Natural killer cell (primary cell): ENCODE measurements around the gene MORC2. TPM values are rescaled to one million over a fixed set of nuclear protein-coding genes. Genes with fewer than 3 reads are reported as not detected.

Experiments used
- ATAC-seq, 3 donors: fragments of 150-1000 bp in 2 of 3; fragments of 200-7000 bp in 1 of 3; cut with Tn5 transposase; 1 replicate in 1 of 3; 2 replicates in 2 of 3; pipeline ENCODE4 v1.10.0; 2021; ENCODE audit warnings: mild to moderate bottlenecking in 2 of 3, moderate library complexity in 2 of 3
- DNase-seq, 2 donors: peaks; one replicate each; pipeline versions ENCODE4 v3.0.0 to v3.0.0-alpha.2; 2013 to 2021; ENCODE audit warnings: mixed read lengths in 1 of 2
- H3K27ac ChIP-seq: one replicate; pipeline ENCODE4 v1.5.1; 2013; ENCODE audit warnings: mild to moderate bottlenecking, low read length
- H3K27me3 ChIP-seq: one replicate; pipeline ENCODE4 v1.6.1; 2013; ENCODE audit warnings: low read length; ENCODE audit not compliant: control insufficient read depth, insufficient read depth
- H3K36me3 ChIP-seq: one replicate; pipeline ENCODE4 v1.6.1; 2013; ENCODE audit warnings: low read length; ENCODE audit not compliant: control insufficient read depth, insufficient read depth
- H3K4me1 ChIP-seq: one replicate; pipeline ENCODE4 v1.6.1; 2013; ENCODE audit warnings: low read length; ENCODE audit not compliant: control insufficient read depth, insufficient read depth
- H3K4me3 ChIP-seq: one replicate; pipeline ENCODE4 v1.5.1; 2013; ENCODE audit warnings: low read length
- H3K9me3 ChIP-seq: one replicate; pipeline ENCODE4 v1.6.1; 2013; ENCODE audit warnings: low read length; ENCODE audit not compliant: control insufficient read depth, insufficient read depth
- H3K27ac Mint-ChIP-seq, 2 donors: one replicate each; pipeline ENCODE4 v1.8.0; 2022; ENCODE audit warnings: mild to moderate bottlenecking in 2 of 2, mixed read lengths in 2 of 2, moderate library complexity in 1 of 2
- H3K27me3 Mint-ChIP-seq, 2 donors: one replicate each; pipeline ENCODE4 v1.8.0; 2022; ENCODE audit warnings: low read depth in 2 of 2, mixed read lengths in 2 of 2
- H3K36me3 Mint-ChIP-seq: one replicate; pipeline ENCODE4 v1.8.0; 2022; ENCODE audit warnings: mixed read lengths
- H3K4me1 Mint-ChIP-seq, 2 donors: one replicate each; pipeline ENCODE4 v1.8.0; 2022; ENCODE audit warnings: mixed read lengths in 2 of 2
- H3K4me3 Mint-ChIP-seq: one replicate; pipeline ENCODE4 v1.8.0; 2022; ENCODE audit warnings: mild to moderate bottlenecking, moderate library complexity, mixed read lengths
- H3K9me3 Mint-ChIP-seq, 2 donors: one replicate each; pipeline ENCODE4 v1.8.0; 2022; ENCODE audit warnings: mixed read lengths in 2 of 2
- CTCF ChIP-seq: fragments of 200-600 bp; IDR thresholded peaks from one replicate; pipeline ENCODE4 v1.8.0; 2022; ENCODE audit warnings: antibody characterized with exemption
- WGBS: methylation state at CpG from one replicate; pipeline ENCODE4 v1.1.7; 2013; ENCODE audit warnings: missing lambda C conversion rate; ENCODE audit not compliant: insufficient coverage; 5-methylcytosine and 5-hydroxymethylcytosine counted together
- intact Hi-C: fragments of 100-400 bp; cut with micrococcal nuclease; formaldehyde crosslinking; loops from one replicate; pipeline ENCODE4 v1.14.2; 2022
- total RNA-seq, 4 donors: library from RNA; stranded (reverse); fragments of 120-200 nt in 1 of 4; gene quantifications; one replicate each; pipeline versions ENCODE4 v1.2.3 to v1.2.4, GENCODE V29; 2013 to 2022

The MORC2 gene
- total RNA-seq, 3 donors from 2014 or later (not counting 1 experiment from before 2014, with no cell fraction given): 15.3 to 19.7 (median 16.4) TPM

GRCh38 chr22:30876221-30876751 lies 92.3 kb downstream of the MORC2 start:
- H3K9me3 Mint-ChIP-seq: no peaks in the 10 kb centered on the region
- H3K4me3 Mint-ChIP-seq: no peak overlapping the region
- no peak for TF ChIP-seq CTCF
- Histone ChIP-seq H3K36me3 (no peaks in the 10 kb centered on the region), H3K27me3 (no peaks in the 10 kb centered on the region), H3K27ac (no peak overlapping the region), H3K4me3 (no peak overlapping the region), H3K4me1 (no peaks in the 10 kb centered on the region), H3K9me3 (no peaks in the 10 kb centered on the region)
- DNase-seq: no peak
- intact Hi-C loops: no loop called here
- WGBS: 87% methylated on average over 9 of the region's 9 CpGs
- ATAC-seq: no peak
- no peaks in the 10 kb centered on the region for H3K4me1 Mint-ChIP-seq
- H3K36me3 Mint-ChIP-seq: no peaks in the 10 kb centered on the region
- H3K27me3 Mint-ChIP-seq: no peaks in the 10 kb centered on the region
- no peak overlapping the region for H3K27ac Mint-ChIP-seq

GRCh38 chr22:30875481-30876215 lies 92.9 kb downstream of the MORC2 start:
- Histone ChIP-seq H3K27me3 (no peaks in the 10 kb centered on the region), H3K4me1 (no peaks in the 10 kb centered on the region), H3K4me3 (no peak overlapping the region), H3K9me3 (no peaks in the 10 kb centered on the region), H3K36me3 (no peaks in the 10 kb centered on the region), H3K27ac (no peak overlapping the region)
- intact Hi-C loops: no loop called here
- TF ChIP-seq CTCF: no peak
- H3K36me3 Mint-ChIP-seq: no peaks in the 10 kb centered on the region
- 89% methylated on average over 17 of the region's 17 CpGs for WGBS
- no peaks in the 10 kb centered on the region for H3K4me1 Mint-ChIP-seq
- no peak for ATAC-seq
- H3K27ac Mint-ChIP-seq: no peak overlapping the region
- H3K4me3 Mint-ChIP-seq: no peak overlapping the region
- DNase-seq: no peak
- no peaks in the 10 kb centered on the region for H3K9me3 Mint-ChIP-seq
- H3K27me3 Mint-ChIP-seq: no peaks in the 10 kb centered on the region

Other genes starting within 250 kb of the MORC2 start
- gene TUG1, start 491 bp upstream of the MORC2 start, total RNA-seq: 10 to 100 TPM; 78.4 to 94.6 (median 80.9) TPM
- 1 to 10 TPM; 2.1 to 4.3 (median 3.6) TPM for gene SMTN, start 112.5 kb upstream of the MORC2 start, total RNA-seq
- 10 to 100 TPM in 2 of 3 donors, 1 to 10 TPM in 1; 8.1 to 14.0 (median 10.6) TPM for gene SELENOM, start 138.8 kb upstream of the MORC2 start, total RNA-seq
- not detected for gene INPP5J, start 154.2 kb upstream of the MORC2 start, total RNA-seq
- gene PLA2G3, start 171.7 kb upstream of the MORC2 start, total RNA-seq: not detected
- gene RNF185, start 191.4 kb upstream of the MORC2 start, total RNA-seq: 10 to 100 TPM; 12.4 to 15.0 (median 13.2) TPM
- 10 to 100 TPM; 17.2 to 28.6 (median 19.1) TPM for gene LIMK2, start 243.5 kb upstream of the MORC2 start, total RNA-seq